H9 (cell line): ENCODE measurements around the gene USP3. TPM values are rescaled to one million over a fixed set of nuclear protein-coding genes. Genes with fewer than 3 reads are reported as not detected.

Source experiments
- DNase-seq: peaks from one replicate; pipeline ENCODE4 v3.0.0-alpha.2; 2017
- H2AFZ ChIP-seq: one replicate; pipeline ENCODE4 v1.6.1; 2013; ENCODE audit warnings: mild to moderate bottlenecking, low read length, control low read depth, moderate library complexity
- H2AK5ac ChIP-seq: 2 replicates; pipeline ENCODE4 v1.6.1; 2013; ENCODE audit warnings: low read length, control low read depth, mixed read lengths; ENCODE audit not compliant: insufficient read length
- H2BK120ac ChIP-seq: one replicate; pipeline ENCODE4 v1.6.1; 2013; ENCODE audit warnings: low read depth, mild to moderate bottlenecking, low read length, control low read depth, inconsistent platforms; ENCODE audit not compliant: poor library complexity, severe bottlenecking
- H2BK12ac ChIP-seq: 2 replicates; pipeline ENCODE4 v1.6.1; 2013; ENCODE audit warnings: low read length, control low read depth, mixed read lengths, low read depth; ENCODE audit not compliant: insufficient read length
- H2BK15ac ChIP-seq: 2 replicates; pipeline ENCODE4 v1.6.1; 2013; ENCODE audit warnings: low read depth, low read length, control low read depth
- H2BK20ac ChIP-seq: one replicate; pipeline ENCODE4 v1.6.1; 2013; ENCODE audit warnings: low read depth, mild to moderate bottlenecking, low read length, control low read depth, inconsistent platforms; ENCODE audit not compliant: poor library complexity, severe bottlenecking
- H2BK5ac ChIP-seq: 2 replicates; pipeline ENCODE4 v1.6.1; 2013; ENCODE audit warnings: low read length, control low read depth, mixed read lengths; ENCODE audit not compliant: insufficient read length
- H3K14ac ChIP-seq: 2 replicates; pipeline ENCODE4 v1.6.1; 2013; ENCODE audit warnings: low read length, control low read depth; ENCODE audit not compliant: insufficient read depth
- H3K18ac ChIP-seq: 2 replicates; pipeline ENCODE4 v1.6.1; 2013; ENCODE audit warnings: low read depth, mild to moderate bottlenecking, mixed read lengths, low read length, control low read depth; ENCODE audit not compliant: insufficient read length
- H3K23ac ChIP-seq: 2 replicates; pipeline ENCODE4 v1.6.1; 2013; ENCODE audit warnings: low read length, control low read depth, mixed read lengths, low read depth; ENCODE audit not compliant: insufficient read length
- H3K23me2 ChIP-seq: 2 replicates; pipeline ENCODE4 v1.6.1; 2013; ENCODE audit warnings: low read depth, mild to moderate bottlenecking, mixed read lengths, low read length, control low read depth; ENCODE audit not compliant: insufficient read length, poor library complexity, severe bottlenecking
- H3K27ac ChIP-seq: 2 replicates; pipeline ENCODE4 v1.5.1; 2013; ENCODE audit warnings: low read length, control low read depth, mixed read lengths, low read depth; ENCODE audit not compliant: insufficient read length
- H3K27me3 ChIP-seq: 2 replicates; pipeline ENCODE4 v1.6.1; 2013; ENCODE audit warnings: low read length, control low read depth, inconsistent platforms; ENCODE audit not compliant: insufficient read depth
- H3K4ac ChIP-seq: 2 replicates; pipeline ENCODE4 v1.6.1; 2013; ENCODE audit warnings: low read depth, mild to moderate bottlenecking, control low read depth, inconsistent platforms, low read length, moderate library complexity
- H3K4me1 ChIP-seq: 2 replicates; pipeline ENCODE4 v1.6.1; 2013; ENCODE audit warnings: low read length, control low read depth, inconsistent platforms; ENCODE audit not compliant: insufficient read depth
- H3K4me2 ChIP-seq: 2 replicates; pipeline ENCODE4 v1.6.1; 2013; ENCODE audit warnings: low read length, control low read depth, mixed read lengths; ENCODE audit not compliant: insufficient read length, insufficient read depth
- H3K56ac ChIP-seq: 2 replicates; pipeline ENCODE4 v1.6.1; 2013; ENCODE audit warnings: low read depth, mild to moderate bottlenecking, mixed read lengths, low read length, control low read depth; ENCODE audit not compliant: insufficient read length
- H3K79me1 ChIP-seq: 2 replicates; pipeline ENCODE4 v1.6.1; 2013; ENCODE audit warnings: low read depth, mild to moderate bottlenecking, moderate library complexity, low read length, control low read depth, inconsistent platforms; ENCODE audit not compliant: insufficient read depth, poor library complexity, severe bottlenecking
- H3K79me2 ChIP-seq: 2 replicates; pipeline ENCODE4 v1.6.1; 2013; ENCODE audit warnings: low read length, control low read depth, inconsistent platforms; ENCODE audit not compliant: insufficient read depth
- H3K9ac ChIP-seq: 2 replicates; pipeline ENCODE4 v1.6.1; 2013; ENCODE audit warnings: low read length, control low read depth, mixed read lengths; ENCODE audit not compliant: insufficient read length; ENCODE audit errors: extremely low read depth
- H3K9me3 ChIP-seq: one replicate; pipeline ENCODE4 v1.6.1; 2013; ENCODE audit warnings: low read depth, low read length, inconsistent platforms; ENCODE audit not compliant: control insufficient read depth
- H3T11ph ChIP-seq: one replicate; pipeline ENCODE4 v1.6.1; 2013; ENCODE audit warnings: mild to moderate bottlenecking, low read length, control low read depth, inconsistent platforms
- H4K20me1 ChIP-seq: one replicate; pipeline ENCODE4 v1.6.1; 2013; ENCODE audit not compliant: control insufficient read depth, insufficient read length, insufficient read depth
- H4K5ac ChIP-seq: 2 replicates; pipeline ENCODE4 v1.6.1; 2013; ENCODE audit warnings: low read depth, mild to moderate bottlenecking, mixed read lengths, low read length, control low read depth; ENCODE audit not compliant: insufficient read length
- H4K8ac ChIP-seq: replicated peaks from 2 replicates; pipeline ENCODE4 v1.6.1; 2013; ENCODE audit warnings: low read length, control low read depth, mixed read lengths, low read depth; ENCODE audit not compliant: insufficient read length
- H4K91ac ChIP-seq: 2 replicates; pipeline ENCODE4 v1.6.1; 2013; ENCODE audit warnings: low read depth, mild to moderate bottlenecking, moderate library complexity, mixed read lengths, low read length, control low read depth; ENCODE audit not compliant: insufficient read length
- H3K27ac Mint-ChIP-seq, 3 experiments: 2 replicates in 2 of 3; 3 replicates in 1 of 3; pipeline ENCODE4 v1.8.0; 2020 to 2021; ENCODE audit warnings: mixed read lengths in 3 of 3, mild to moderate bottlenecking in 1 of 3, moderate library complexity in 1 of 3
- H3K27me3 Mint-ChIP-seq: 2 replicates; pipeline ENCODE4 v1.8.0; 2021; ENCODE audit warnings: low read depth, mild to moderate bottlenecking, moderate library complexity, mixed read lengths
- H3K36me3 Mint-ChIP-seq, 3 experiments: 2 replicates in 2 of 3; 3 replicates in 1 of 3; pipeline ENCODE4 v1.8.0; 2020 to 2021; ENCODE audit warnings: low read depth in 3 of 3, mixed read lengths in 3 of 3; ENCODE audit not compliant: insufficient read depth in 1 of 3
- H3K4me1 Mint-ChIP-seq, 2 experiments: 2 replicates each; pipeline ENCODE4 v1.8.0; 2020; ENCODE audit warnings: mixed read lengths in 2 of 2
- H3K4me3 Mint-ChIP-seq, 2 experiments: 2 replicates in 1 of 2; 3 replicates in 1 of 2; pipeline ENCODE4 v1.8.0; 2020 to 2021; ENCODE audit warnings: mild to moderate bottlenecking in 2 of 2, mixed read lengths in 2 of 2, moderate library complexity in 1 of 2
- H3K9me3 Mint-ChIP-seq, 2 experiments: 2 replicates in 1 of 2; 3 replicates in 1 of 2; pipeline ENCODE4 v1.8.0; 2020; ENCODE audit warnings: mild to moderate bottlenecking in 2 of 2, mixed read lengths in 2 of 2, moderate library complexity in 1 of 2
- CTCF ChIP-seq: fragments of 200-600 bp; sonication (generic); conservative IDR thresholded peaks from 3 replicates; pipeline ENCODE4 v1.8.0; 2021; ENCODE audit warnings: antibody characterized with exemption, mild to moderate bottlenecking
- WGBS: extraction: QIAGEN DNeasy Blood & Tissue Kit; methylation state at CpG from one replicate; pipeline ENCODE4 v1.1.7; 2013; ENCODE audit warnings: missing lambda C conversion rate, low lambda C conversion rate, mixed read lengths; ENCODE audit not compliant: insufficient read length; ENCODE audit errors: extremely low coverage; 5-methylcytosine and 5-hydroxymethylcytosine counted together
- total RNA-seq: library from RNA; stranded (reverse); gene quantifications from 2 replicates; pipeline ENCODE4 v1.2.1, GENCODE V29; 2021

Gene USP3
- total RNA-seq, 1 experiment from 2014 or later = 14.2 TPM

GRCh38 chr15:63634154-63634553 is 129.8 kb downstream of the USP3 start:
- WGBS = no CpG with 5 or more reads among the region's 1 CpG
- Histone ChIP-seq H3K56ac (no peak overlapping the region), H2AFZ (no peak overlapping the region), H2BK5ac (no peak overlapping the region), H3T11ph (no peak overlapping the region), H2BK15ac (no peak overlapping the region), H4K8ac (no peak overlapping the region), H3K4me1 (no peaks in the 10 kb centered on the region), H3K4ac (no peak overlapping the region), H2BK120ac (no peak overlapping the region), H4K20me1 (no peaks in the 10 kb centered on the region), H3K27ac (no peak overlapping the region), H3K23me2 (no peaks in the 10 kb centered on the region), H3K79me2 (no peaks in the 10 kb centered on the region), H3K27me3 (no peaks in the 10 kb centered on the region), H3K9ac (no peak overlapping the region), H3K14ac (no peak overlapping the region), H4K91ac (no peak overlapping the region), H2AK5ac (no peak overlapping the region), H2BK20ac (no peak overlapping the region), H3K23ac (no peak overlapping the region), H4K5ac (no peak overlapping the region), H2BK12ac (no peak overlapping the region), H3K18ac (no peak overlapping the region), H3K79me1 (no peaks in the 10 kb centered on the region), H3K4me2 (no peak overlapping the region), H3K9me3 (no peaks in the 10 kb centered on the region)
- H3K27ac Mint-ChIP-seq = no peak overlapping the region
- H3K9me3 Mint-ChIP-seq = no peaks in the 10 kb centered on the region
- no peak overlapping the region for H3K4me3 Mint-ChIP-seq
- DNase-seq = no peak
- peaks cover 2 to 58% (median 24%) of the 10 kb centered on the region in 3 experiments; a peak in 6 of 7 replicates for H3K36me3 Mint-ChIP-seq
- no peaks in the 10 kb centered on the region for H3K4me1 Mint-ChIP-seq
- TF ChIP-seq CTCF = no peak
- H3K27me3 Mint-ChIP-seq = no peaks in the 10 kb centered on the region
